MM.1S (cell line): Measurements from ENCODE around the gene UACA.

ENCODE experiments used
- DNase-seq: peaks from one replicate; pipeline ENCODE4 v3.0.0-alpha.2; 2015
- H2AFZ ChIP-seq: fragments of 300-600 bp; sonication (generic); 2 replicates; pipeline ENCODE4 v1.6.0; 2016; ENCODE audit warnings: antibody characterized with exemption, low read length
- H3F3A ChIP-seq: fragments of 300-600 bp; sonication (generic); 2 replicates; pipeline ENCODE4 v1.6.1; 2016; ENCODE audit warnings: mild to moderate bottlenecking, antibody characterized with exemption, low read length, moderate library complexity, mixed read lengths; ENCODE audit not compliant: insufficient read depth
- H3K27ac ChIP-seq: fragments of 300-600 bp; sonication (generic); 2 replicates; pipeline ENCODE4 v1.5.1; 2016; ENCODE audit warnings: mild to moderate bottlenecking, low read length
- H3K27me3 ChIP-seq: fragments of 300-600 bp; sonication (generic); replicated peaks from 2 replicates; pipeline ENCODE4 v1.6.0; 2016; ENCODE audit warnings: low read length; ENCODE audit not compliant: insufficient read depth
- H3K36me3 ChIP-seq: fragments of 300-600 bp; sonication (generic); replicated peaks from 2 replicates; pipeline ENCODE4 v1.6.1; 2016; ENCODE audit warnings: mild to moderate bottlenecking, low read length, mixed read lengths; ENCODE audit not compliant: insufficient read depth
- H3K4me1 ChIP-seq: fragments of 300-600 bp; sonication (generic); 2 replicates; pipeline ENCODE4 v1.6.1; 2016; ENCODE audit warnings: low read length, mixed read lengths
- H3K4me2 ChIP-seq: fragments of 300-600 bp; sonication (generic); 2 replicates; pipeline ENCODE4 v1.6.0; 2016; ENCODE audit warnings: low read depth, low read length
- H3K4me3 ChIP-seq: fragments of 300-600 bp; sonication (generic); 2 replicates; pipeline ENCODE4 v1.5.1; 2016; ENCODE audit warnings: low read length, mixed read lengths
- H3K79me2 ChIP-seq: fragments of 300-600 bp; sonication (generic); 2 replicates; pipeline ENCODE4 v1.6.1; 2016; ENCODE audit warnings: mixed run types, low read length, mixed read lengths
- H3K9ac ChIP-seq: fragments of 300-600 bp; sonication (generic); 2 replicates; pipeline ENCODE4 v1.6.1; 2016; ENCODE audit warnings: low read length, mixed read lengths
- H3K9me2 ChIP-seq: fragments of 300-600 bp; sonication (generic); replicated peaks from 2 replicates; pipeline ENCODE4 v1.6.1; 2016; ENCODE audit warnings: mild to moderate bottlenecking, low read length, mixed read lengths; ENCODE audit not compliant: insufficient read depth
- H3K9me3 ChIP-seq: fragments of 300-600 bp; sonication (generic); replicated peaks from 2 replicates; pipeline ENCODE4 v1.6.1; 2016; ENCODE audit warnings: mild to moderate bottlenecking, low read length, mixed read lengths; ENCODE audit not compliant: insufficient read depth
- H4K20me1 ChIP-seq: fragments of 300-600 bp; sonication (generic); 2 replicates; pipeline ENCODE4 v1.6.1; 2016; ENCODE audit warnings: mild to moderate bottlenecking, low read length, moderate library complexity, mixed read lengths; ENCODE audit not compliant: insufficient read depth
- CTCF ChIP-seq: fragments of 300-600 bp; sonication (generic); IDR thresholded peaks from 2 replicates; pipeline ENCODE4 v1.5.1; 2016; ENCODE audit warnings: antibody characterized with exemption, low read length, mixed read lengths
- EZH2 ChIP-seq: fragments of 300-600 bp; sonication (generic); optimal IDR thresholded peaks from 2 replicates; pipeline ENCODE3; 2017; ENCODE audit warnings: low read depth, mild to moderate bottlenecking, antibody characterized with exemption, low read length, mixed read lengths
- EZH2phosphoT487 ChIP-seq: fragments of 300-600 bp; sonication (generic); IDR thresholded peaks from 2 replicates; pipeline ENCODE4 v1.6.1; 2018; ENCODE audit warnings: antibody characterized with exemption, low read length

UACA gene

GRCh38 chr15:70687482-70687881, 75.9 kb downstream of the UACA start:
- H3F3A ChIP-seq: no peaks in the 10 kb centered on the region
- H3K9me3 ChIP-seq: no peaks in the 10 kb centered on the region
- H3K9me2 ChIP-seq: no peaks in the 10 kb centered on the region
- no peaks in the 10 kb centered on the region for H4K20me1 ChIP-seq
- no peak overlapping the region for H3K27ac ChIP-seq
- no peak overlapping the region for H2AFZ ChIP-seq
- no peaks in the 10 kb centered on the region for H3K4me1 ChIP-seq
- H3K4me3 ChIP-seq: no peak overlapping the region
- no peaks in the 10 kb centered on the region for H3K27me3 ChIP-seq
- H3K36me3 ChIP-seq: no peaks in the 10 kb centered on the region
- H3K4me2 ChIP-seq: no peak overlapping the region
- no peaks in the 10 kb centered on the region for H3K79me2 ChIP-seq
- DNase-seq: no peak
- H3K9ac ChIP-seq: no peak overlapping the region
- TF ChIP-seq CTCF (no peak), EZH2phosphoT487 (no peak), EZH2 (no peak)

GRCh38 chr15:70680817-70681216, 82.5 kb downstream of the UACA start:
- Histone ChIP-seq H3K4me1 (no peaks in the 10 kb centered on the region), H3K9me3 (no peaks in the 10 kb centered on the region), H4K20me1 (no peaks in the 10 kb centered on the region), H3K27ac (no peak overlapping the region), H3K9me2 (no peaks in the 10 kb centered on the region), H3K36me3 (no peaks in the 10 kb centered on the region), H2AFZ (no peak overlapping the region), H3K4me2 (no peak overlapping the region), H3K79me2 (no peaks in the 10 kb centered on the region), H3F3A (no peaks in the 10 kb centered on the region), H3K9ac (no peak overlapping the region), H3K27me3 (no peaks in the 10 kb centered on the region), H3K4me3 (no peak overlapping the region)
- TF ChIP-seq EZH2 (no peak), EZH2phosphoT487 (no peak), CTCF (no peak)
- no peak for DNase-seq

- Histone ChIP-seq H3K27me3 (no peaks in the 10 kb centered on the region), H3K9ac (no peak overlapping the region), H3K9me3 (no peaks in the 10 kb centered on the region), H3K4me1 (no peaks in the 10 kb centered on the region), H3K27ac (no peak overlapping the region), H3K79me2 (no peaks in the 10 kb centered on the region), H2AFZ (no peak overlapping the region), H4K20me1 (no peaks in the 10 kb centered on the region), H3K4me2 (no peak overlapping the region), H3K9me2 (no peaks in the 10 kb centered on the region), H3K36me3 (no peaks in the 10 kb centered on the region), H3F3A (no peaks in the 10 kb centered on the region), H3K4me3 (no peak overlapping the region)
- TF ChIP-seq CTCF: no peak
- TF ChIP-seq EZH2phosphoT487: no peak
- TF ChIP-seq EZH2: no peak
- DNase-seq: no peak
Measured at GRCh38 chr15:70679919-70680231, 83.5 kb downstream of the UACA start.

- Histone ChIP-seq H3K9ac (no peak overlapping the region), H3K9me3 (no peaks in the 10 kb centered on the region), H3F3A (peaks cover 21% of the 10 kb centered on the region), H2AFZ (no peak overlapping the region), H3K79me2 (no peaks in the 10 kb centered on the region), H3K4me1 (peaks cover 40% of the 10 kb centered on the region), H3K27me3 (0 out of 2 replicates have a peak, but pooled peaks cover 9% of the 10 kb centered on the region), H3K4me2 (peak overlapping the region; percentile 37), H3K36me3 (no peaks in the 10 kb centered on the region), H3K4me3 (no peak overlapping the region), H3K27ac (peak overlapping the region; percentile 14; the same call in 1 of the 2 replicates), H3K9me2 (no peaks in the 10 kb centered on the region), H4K20me1 (no peaks in the 10 kb centered on the region)
- no peak for TF ChIP-seq CTCF
- TF ChIP-seq EZH2: no peak
- TF ChIP-seq EZH2phosphoT487: no peak
- DNase-seq: peak; percentile 82
Measured at GRCh38 chr15:70672081-70672480, 91.3 kb downstream of the UACA start.
